Activated CD4-positive, alpha-beta T cell treated with anti-CD3 and anti-CD28 coated beads for 1 hour (primary cell): Measurements from ENCODE around the gene KANSL2.
"Not testable (repeated sequence)": the region's sequence is repeated elsewhere in the genome, so short reads cannot be mapped to it uniquely, and the experiment has no call there.

Source experiments
- DNase-seq: peaks from one replicate; pipeline ENCODE4 v3.0.0-alpha.2; 2020

KANSL2 gene

DNA sequence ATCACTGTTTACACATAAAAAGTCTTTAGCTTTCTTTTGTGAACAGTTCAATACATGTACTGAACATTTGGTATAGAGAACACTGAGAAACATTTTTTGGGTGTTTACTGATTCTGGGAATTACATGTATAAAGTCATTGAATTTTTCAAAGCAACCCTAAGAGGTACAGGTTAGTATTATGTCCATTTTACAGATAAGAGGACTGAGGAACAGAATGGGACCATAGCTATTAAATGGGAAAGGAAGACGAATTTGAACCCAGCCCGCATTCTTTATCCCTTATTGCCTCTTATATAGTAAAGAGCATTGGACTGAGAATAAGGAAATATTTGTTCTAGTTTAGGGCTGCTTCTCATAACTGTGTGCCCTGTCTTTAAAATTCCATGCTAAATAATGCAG, 889 bp upstream of the KANSL2 start:
- no peak for DNase-seq

DNA sequence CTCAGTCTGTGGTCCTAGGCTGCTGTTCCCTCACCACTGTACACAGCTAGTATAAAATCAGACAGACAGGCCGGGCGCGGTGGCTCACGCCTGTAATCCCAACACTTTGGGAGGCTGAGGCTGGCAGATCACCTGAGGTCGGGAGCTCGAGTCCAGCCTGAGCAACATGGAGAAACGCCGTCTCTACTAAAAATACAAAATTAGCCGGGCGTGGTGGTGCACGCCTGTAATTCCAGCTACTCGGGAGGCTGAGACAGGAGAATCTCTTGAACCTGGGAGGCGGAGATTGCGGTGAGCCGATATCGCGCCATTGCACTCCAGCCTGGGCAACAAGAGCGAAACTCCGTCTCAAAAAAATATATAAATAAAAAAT, 481 bp upstream of the KANSL2 start:
- not testable (repeated sequence) for DNase-seq

DNA sequence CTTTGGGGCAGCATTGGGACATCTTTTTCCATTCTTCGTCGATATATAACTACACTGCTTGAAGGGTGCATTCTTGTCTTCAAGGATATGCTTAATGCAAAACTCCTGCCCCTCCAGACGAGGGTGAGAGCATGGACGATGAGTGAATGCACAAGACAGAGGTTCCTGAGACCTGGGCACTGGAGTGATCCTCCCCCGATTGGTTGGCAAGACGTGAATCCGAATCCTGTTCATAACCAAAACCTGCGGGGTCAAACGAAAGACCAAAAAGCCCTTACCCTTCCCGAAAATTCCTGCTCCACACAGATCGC, 684 bp downstream of the KANSL2 start:
- DNase-seq, result no peak

DNA sequence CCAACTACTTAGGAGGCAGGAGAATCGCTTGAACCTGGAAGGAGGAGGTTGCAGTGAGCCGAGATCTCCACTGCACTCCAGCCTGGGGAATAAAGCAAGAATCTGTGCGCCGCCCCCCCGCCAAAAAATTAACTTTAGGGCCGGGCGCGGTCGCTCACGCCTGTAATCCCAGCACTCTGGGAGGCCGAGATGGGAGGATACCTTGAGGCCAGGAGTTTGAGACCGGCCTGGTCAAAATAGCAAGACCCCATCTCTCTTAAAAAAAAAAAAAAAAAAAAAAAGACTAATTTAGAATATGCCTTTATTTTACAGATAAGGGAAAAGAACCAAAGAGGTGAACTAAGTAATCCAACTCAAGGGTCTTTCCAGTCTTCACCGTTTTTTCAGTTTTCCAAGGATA, 1.2 kb downstream of the KANSL2 start:
- no peak for DNase-seq

DNA sequence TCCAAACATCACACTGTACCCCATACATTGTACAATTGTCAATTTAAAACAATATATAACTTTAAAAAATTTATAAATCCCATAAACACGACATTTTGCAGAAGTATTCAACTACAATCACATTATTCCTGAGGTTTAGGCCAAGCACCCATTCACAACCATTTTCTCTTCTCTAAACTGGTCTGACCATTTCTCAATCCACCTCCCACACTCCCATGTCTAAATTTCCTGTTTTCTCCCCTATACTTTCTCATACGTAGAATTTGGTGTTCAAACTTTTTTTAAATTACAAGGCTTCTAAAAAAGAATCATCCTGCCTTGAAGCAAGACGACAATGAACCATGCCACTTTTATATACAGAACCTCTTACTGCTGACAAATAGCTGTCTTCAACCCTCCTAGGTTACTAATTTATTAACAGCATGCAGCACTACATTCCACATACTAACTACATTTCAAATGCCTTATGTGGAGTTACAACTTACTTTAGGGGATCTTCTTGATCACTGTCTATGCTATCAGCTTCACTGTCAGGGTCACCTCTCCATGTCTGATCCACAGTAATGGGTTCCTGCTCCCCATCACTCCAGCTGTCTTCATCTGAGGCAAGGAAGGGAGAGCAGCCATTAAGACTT, 3.4 kb downstream of the KANSL2 start:
- no peak for DNase-seq

DNA sequence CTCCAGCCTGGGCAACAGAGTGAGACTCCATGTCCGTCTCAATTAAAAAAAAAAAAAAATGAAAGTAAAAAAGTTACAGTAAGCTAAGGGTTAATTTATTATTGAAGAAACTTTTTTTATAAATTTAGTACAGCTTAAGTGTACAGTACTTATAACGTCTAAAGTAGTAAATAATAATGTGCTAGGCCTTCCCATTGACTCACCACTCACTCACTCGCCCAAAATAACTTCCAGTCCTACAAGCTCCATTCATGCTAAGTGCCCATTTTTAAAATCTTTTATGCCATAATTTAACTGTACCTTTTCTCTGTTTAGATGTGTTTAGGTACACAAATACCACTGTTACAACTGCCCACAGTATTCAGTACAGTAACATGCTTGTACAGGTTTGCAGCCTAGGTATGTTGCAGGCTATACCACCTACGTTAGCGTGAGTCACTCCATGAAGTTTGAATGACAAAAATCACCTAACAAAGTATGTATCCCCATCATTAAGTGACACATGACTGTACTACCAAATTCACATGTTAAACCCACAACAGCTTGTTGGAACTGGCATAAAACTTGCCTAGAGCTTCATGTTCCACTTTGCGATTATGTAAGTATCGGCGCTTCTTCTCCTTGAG, 10.7 kb downstream of the KANSL2 start:
- DNase-seq, result no peak

DNA sequence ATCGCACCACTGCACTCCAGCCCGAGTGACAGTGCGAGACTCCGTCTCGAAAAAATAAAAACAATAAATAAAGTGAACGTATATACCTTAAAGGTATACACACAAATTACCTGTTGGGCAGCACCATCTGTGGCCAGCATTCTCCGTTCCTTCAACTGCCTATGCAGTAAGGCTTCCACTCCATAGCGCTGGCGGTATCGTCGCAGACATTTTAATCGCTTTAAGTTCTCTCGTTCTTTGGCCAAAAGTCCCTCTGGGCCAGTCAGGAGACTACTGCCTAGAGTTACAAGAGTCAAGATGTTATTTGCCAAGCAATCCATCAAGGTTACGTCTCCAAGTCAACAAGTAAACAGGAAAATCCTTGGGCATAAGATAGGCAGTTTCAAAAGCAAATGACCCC, 13.0 kb downstream of the KANSL2 start:
- DNase-seq, result no peak

DNA sequence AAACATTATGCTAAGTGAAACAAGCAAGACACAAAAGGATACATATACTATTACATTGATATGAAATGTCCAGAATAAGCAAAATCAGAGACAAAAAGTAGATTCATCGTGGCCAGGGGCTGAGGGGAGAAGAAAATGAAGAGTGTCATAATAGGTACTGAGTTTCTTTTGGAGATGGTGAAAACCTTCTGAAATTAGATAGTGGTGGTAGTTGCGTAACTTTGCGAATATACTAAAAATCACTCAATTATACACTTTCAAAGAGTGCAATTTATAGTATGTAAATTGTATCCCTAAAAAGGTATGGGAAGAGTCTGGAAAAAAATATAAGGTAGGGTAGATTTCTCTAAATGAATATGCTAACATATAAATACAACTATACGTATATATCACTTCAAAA, 22.2 kb downstream of the KANSL2 start:
- DNase-seq, result no peak

DNA sequence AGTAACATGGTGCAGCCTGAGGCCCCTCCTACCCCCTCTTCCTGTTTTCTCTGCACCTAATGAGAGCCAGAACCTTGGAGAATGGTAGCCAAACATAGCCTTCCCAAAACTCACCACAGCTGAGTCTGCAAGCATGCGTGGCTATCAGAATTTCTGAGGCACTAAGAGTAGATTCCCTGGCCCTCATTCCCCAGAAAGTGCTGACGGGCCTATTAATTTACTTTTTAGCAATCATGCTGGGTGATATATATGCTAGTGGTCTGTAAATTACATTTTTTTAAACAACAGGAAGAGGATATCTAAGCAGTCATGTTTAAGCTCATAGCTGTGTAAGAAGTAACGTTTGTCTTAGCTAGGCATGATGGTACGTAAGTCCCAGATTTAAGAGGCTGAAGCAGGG, 30.4 kb downstream of the KANSL2 start:
- DNase-seq, result no peak

DNA sequence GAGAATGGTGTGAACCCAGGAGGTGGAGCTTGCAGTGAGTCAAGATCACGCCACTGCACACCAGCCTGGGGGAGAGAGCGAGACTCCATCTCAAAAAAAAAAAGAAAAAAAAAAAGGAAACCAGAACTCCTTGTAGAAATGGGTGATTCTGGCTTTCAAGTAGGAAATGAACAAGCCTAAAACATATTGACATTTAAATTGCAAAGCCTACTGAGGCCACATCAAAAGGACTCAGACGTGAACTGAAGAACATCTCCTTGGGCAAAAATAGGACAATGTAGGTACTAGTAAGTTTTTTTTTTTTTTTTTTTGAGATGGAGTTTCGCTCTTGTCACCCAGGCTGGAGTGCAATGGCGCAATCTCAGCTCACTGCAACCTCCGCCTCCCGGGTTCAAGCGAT, 36.7 kb downstream of the KANSL2 start:
- DNase-seq, result not testable (repeated sequence)

DNA sequence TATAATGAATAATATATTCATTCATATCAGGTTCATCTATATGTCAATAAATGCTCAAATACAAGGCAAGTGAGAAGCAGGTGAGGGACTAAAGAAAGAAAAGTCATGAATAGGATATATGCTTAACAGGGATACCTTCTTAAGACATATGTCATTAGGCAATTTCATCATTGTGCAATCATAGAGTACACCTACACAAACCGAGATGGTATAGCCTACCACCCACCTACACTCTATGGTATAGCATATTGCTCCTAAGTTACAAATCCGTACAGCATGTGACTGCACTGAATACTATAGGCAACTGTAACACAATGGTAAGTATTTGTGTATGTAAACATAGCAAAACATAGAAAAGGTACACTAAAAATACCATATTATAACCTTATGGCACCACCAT, 39.0 kb downstream of the KANSL2 start:
- DNase-seq, result no peak

DNA sequence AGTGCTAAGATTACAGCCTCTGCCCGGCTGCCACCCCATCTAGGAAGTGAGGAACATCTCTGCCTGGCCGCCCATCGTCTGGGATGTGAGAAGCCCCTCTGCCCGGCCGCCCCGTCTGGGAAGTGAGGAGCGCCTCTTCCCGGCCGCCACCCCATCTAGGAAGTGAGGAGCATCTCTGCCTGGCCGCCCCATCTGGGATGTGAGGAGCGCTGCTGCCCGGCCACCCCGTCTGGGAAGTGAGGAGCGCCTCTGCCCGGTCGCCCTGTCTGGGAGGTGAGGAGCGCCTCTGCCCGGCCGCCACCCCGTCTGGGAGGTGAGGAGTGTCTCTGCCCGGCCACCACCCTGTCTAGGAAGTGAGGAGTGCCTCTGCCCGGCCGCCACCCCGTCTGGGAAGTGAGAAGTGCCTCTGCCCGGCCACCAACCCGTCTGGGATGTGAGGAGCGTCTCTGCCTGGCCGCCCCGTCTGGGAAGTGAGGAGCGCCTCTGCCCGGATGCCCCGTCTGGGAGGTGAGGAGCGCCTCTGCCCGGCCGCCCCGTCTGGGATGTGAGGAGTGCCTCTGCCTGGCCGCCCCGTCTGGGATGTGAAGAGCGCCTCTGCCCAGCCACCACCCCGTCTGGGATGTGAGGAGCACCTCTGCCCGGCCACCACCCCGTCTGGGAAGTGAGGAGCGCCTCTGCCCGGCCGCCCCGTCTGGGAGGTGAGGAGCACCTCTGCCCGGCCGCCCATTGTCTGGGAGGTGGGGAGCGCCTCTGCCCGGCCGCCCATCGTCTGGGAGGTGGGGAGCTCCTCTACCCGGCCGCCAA, 40.1 kb downstream of the KANSL2 start:
- DNase-seq, result not testable (repeated sequence)

DNA sequence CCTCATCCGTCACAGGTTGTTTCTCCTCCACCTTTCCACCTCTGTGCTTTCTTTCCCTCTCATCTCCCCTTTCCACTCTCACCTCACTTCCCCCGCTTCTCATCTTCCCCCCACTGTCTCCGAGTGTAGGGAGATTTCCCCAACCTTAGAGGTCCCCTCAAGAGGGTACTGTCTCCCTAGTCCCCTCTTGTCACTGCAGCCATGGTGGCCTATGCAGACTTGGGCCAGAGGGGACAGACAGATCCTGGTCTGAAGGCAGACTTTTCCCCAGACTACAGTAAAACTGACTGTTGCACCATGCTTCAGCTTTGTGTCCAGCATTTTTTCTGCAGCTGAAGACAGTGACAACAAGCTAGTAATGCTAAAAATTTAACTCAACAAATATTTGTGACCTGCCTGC, 41.2 kb downstream of the KANSL2 start:
- no peak for DNase-seq

DNA sequence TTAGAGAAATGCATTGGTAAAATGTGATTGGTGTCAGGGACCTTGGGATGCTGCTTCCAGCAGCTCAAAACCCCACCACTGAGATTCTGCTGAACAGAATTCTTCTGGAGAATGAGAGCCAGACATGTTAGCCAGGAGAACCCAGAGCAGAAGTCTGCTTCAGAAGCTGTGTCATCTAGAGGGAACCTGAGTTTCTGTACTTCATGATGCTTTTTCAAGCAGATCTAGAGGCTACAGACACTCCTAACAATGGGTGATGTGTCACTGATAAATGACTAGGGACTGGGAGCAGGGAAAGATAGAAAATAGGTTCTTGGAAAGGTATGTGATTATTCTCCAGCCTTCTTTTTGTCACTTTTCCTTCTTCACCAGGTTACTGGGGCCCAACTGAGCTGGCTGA, 41.6 kb downstream of the KANSL2 start:
- no peak for DNase-seq

DNA sequence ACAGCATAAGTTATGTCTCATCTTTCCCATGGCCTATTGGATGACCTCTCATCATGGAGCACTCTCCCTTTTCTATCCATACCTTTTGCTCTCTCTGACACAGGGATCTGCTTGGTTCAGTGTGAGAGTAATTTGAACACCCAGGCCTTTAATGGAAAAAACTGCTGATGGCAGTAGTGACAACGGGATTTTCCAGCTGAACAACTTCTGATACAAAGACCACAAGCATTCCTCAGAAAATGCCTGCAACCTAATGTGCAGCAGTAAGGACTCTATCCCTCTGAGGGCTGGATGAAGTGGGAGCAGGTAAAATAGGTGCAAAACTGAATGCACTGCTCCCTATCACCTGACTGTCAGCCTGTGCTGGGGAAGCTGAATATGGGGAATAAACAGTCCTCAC, 51.0 kb downstream of the KANSL2 start:
- DNase-seq, result no peak

DNA sequence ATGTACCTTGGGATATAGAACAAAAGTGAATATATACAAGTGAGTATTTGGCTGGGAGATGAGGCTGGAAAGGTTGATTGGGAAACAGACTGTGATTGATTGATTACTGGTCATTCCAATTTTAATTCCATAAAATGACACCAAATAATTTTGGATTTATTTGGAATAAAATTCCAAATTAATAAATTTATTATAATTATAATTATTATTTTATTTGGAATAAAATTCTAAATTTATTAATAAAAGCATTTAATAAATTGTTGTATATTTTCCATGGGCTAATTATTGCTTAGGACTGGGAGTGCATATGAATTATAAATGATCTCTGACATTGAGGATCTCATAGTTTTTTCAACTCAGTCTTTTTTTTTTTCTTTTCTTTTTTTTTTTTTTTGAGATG, 51.7 kb downstream of the KANSL2 start:
- no peak for DNase-seq

DNA sequence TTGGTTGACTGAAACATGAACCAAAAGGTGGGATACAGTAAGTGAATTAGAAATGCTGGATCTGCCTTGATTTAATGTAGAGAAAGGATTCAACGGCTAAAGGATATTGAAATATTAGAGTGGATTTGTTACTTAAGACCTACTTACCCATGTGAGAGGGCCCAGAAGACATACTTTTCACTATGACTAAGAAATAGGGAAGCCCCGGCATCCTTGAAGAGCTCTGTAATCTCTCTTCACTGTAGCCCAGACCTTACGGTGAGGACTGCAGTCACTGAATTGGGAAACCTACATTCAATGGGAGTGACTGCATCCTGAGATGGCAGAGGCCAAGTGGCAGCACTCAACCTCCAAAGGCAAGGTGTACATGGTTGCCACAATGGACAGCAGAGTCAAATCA, 52.5 kb downstream of the KANSL2 start:
- no peak for DNase-seq

DNA sequence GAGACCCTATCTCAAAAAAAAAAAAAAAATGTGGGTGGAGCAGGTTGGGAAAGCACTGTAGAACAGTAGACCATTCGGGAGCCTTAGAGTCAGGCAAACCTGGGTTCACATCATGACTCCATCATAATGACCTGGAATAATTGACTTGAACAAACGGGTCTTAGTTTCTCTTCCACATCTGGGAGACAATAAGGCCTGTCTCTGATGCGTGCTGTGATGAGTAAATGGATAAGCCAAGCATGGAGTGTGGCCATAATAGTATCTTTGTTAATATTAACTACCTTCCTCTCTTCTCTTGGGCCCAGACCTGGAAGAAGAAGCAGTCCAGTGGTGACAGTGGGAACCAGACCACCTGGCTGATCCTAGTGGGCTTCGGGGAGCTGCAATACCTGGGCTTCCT, 54.5 kb downstream of the KANSL2 start:
- DNase-seq, result no peak

DNA sequence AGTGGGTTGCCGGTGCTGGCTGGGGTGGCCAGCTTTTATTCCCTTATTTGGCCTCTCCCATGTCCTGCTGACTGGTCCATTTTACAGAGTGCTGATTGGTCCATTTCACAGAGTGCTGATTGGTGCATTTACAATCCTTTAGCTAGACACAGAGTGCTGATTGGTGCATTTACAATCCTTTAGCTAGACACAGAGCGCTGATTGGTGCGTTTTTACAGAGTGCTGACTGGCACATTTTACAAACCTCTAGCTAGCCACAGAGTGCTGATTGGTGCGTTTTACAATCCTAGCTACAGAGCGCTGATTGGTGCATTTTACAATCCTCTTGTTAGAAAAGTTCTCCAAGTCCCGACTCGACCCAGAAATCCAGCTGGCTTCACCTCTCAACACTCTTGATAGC, 59.0 kb downstream of the KANSL2 start:
- not testable (repeated sequence) for DNase-seq

DNA sequence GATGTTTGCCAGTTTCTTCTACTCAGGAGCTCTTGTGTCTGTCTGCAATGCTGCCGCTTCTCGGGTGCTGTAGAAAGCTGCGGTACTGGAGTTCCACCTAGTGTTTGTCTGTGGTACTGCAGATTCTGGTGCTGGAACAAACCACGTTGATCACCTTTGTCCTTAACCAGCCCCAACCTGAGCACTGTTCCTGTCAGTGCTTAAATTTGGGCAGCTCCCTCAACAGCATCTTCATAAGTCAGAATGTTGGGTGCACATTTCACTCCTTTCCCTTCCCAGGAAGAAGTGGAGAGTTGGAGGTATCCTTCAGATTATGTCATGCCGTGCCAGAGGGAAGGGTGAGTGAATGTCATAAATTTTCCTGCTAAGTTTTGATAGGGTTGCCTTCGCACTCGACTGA, 63.5 kb downstream of the KANSL2 start:
- peak; percentile 56 for DNase-seq

DNA sequence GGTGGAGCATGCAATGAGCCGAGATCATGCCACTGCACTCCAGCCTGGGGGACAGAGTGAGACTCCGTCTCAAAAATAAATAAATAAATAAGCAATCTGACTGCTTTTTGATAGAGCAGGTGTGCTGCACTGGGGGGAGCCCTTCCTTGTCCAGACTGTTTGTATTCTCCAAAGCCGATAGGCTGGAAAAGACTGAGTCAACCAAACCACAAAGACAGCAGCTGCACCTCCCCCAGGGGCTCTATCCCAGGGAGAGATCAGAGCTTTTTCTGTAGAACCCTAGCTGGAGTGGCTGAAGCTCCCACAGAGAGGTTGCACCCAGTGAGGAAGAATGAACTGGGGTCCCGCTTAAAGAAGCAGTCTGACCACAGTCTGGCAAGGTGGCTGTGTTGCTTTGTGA, 66.4 kb downstream of the KANSL2 start:
- DNase-seq, result no peak

DNA sequence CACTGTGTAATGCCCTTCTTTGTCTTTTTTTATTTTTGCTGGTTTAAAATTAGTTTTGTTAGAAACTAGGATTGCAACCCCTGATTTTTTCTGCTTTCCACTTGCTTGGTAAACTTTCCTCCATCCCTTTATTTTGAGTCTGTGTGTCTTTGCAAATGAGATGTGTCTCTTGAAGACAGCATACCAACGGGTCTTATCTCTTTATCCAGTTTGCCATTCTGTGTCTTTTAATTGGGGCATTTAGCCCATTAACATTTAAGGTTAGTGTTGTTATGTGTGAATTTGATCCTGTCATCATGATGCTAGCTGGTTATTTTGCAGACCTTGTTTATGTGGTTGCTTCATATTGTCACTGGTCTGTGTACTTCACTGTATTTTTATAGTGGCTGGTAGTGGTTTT, 68.7 kb downstream of the KANSL2 start:
- DNase-seq, result no peak
